ENCODE measurements around the gene CARMIL3. TPM values are rescaled to one million over a fixed set of nuclear protein-coding genes. Genes with fewer than 3 reads are reported as not detected.

Gene CARMIL3
- total RNA-seq, 2 experiments from 2014 or later: 0.63 to 0.83 TPM

DNA sequence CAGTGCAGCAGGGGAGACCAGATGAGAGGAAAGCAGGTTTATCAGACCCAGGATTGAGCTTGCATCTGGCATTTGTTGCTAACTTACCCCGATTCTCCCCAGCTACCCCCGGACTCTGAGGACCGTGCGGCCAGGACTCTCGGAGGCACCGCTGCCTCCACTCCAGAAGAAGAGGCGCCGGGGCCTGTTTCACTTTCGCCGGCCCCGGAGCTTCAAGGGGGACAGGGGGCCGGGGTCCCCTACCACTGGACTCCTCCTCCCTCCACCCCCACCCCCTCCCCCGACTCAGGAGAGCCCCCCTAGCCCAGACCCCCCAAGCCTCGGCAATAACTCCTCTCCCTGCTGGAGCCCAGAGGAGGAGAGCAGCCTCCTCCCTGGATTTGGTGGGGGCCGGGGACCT lies 13.0 kb downstream of the CARMIL3 start:
- ATAC-seq (no peak), DNase-seq (no peak)
- H3K27me3 Mint-ChIP-seq: no peaks in the 10 kb centered on the region
- no peak overlapping the region for H3K4me3 Mint-ChIP-seq
- TF ChIP-seq, protein P1, sequence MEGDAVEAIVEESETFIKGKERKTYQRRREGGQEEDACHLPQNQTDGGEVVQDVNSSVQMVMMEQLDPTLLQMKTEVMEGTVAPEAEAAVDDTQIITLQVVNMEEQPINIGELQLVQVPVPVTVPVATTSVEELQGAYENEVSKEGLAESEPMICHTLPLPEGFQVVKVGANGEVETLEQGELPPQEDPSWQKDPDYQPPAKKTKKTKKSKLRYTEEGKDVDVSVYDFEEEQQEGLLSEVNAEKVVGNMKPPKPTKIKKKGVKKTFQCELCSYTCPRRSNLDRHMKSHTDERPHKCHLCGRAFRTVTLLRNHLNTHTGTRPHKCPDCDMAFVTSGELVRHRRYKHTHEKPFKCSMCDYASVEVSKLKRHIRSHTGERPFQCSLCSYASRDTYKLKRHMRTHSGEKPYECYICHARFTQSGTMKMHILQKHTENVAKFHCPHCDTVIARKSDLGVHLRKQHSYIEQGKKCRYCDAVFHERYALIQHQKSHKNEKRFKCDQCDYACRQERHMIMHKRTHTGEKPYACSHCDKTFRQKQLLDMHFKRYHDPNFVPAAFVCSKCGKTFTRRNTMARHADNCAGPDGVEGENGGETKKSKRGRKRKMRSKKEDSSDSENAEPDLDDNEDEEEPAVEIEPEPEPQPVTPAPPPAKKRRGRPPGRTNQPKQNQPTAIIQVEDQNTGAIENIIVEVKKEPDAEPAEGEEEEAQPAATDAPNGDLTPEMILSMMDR (IDR thresholded peaks at IDR 0.05): no peak
- no peaks in the 10 kb centered on the region for H3K4me1 Mint-ChIP-seq (ENCODE audit: low read depth)
- H3K36me3 Mint-ChIP-seq (ENCODE audit: low read depth): no peaks in the 10 kb centered on the region
- POLR2A ChIA-PET: no interaction called here
- intact Hi-C loops (cut with micrococcal nuclease): no loop called here
- H3K9me3 Mint-ChIP-seq: no peaks in the 10 kb centered on the region
- CTCF ChIA-PET: interaction anchor here (0.9 to 3.1 kb wide), 3 partner anchors 11 to 243 kb away, joined by 3 to 17 read pairs (median 3); partner anchors contain the start of gene CIDEB
- H3K27ac Mint-ChIP-seq: no peak overlapping the region

DNA sequence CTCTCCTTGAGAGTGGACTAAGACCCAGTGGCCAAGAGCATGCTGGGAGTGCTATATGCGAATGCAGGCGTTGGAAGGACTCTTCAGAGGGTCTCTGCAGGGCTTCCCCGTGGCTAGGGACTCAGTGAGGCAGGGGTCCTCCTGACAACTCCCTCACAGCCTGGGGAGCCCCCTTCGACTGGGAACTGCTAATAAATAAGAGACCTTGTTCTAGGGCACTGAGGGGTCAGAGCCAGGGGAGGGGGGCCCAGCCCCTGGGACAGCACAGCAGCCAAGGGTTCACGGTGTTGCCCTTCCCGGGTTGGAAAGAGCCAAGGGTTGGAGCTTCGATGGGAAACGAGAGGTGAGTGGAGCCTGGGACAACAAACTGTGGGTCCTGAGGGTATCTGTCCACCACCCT lies 13.6 kb downstream of the CARMIL3 start:
- no peaks in the 10 kb centered on the region for H3K27me3 Mint-ChIP-seq
- TF ChIP-seq, protein P1 (IDR thresholded peaks at IDR 0.05): no peak
- no peaks in the 10 kb centered on the region for H3K4me1 Mint-ChIP-seq (ENCODE audit: low read depth)
- no peaks in the 10 kb centered on the region for H3K36me3 Mint-ChIP-seq (ENCODE audit: low read depth)
- no peak overlapping the region for H3K4me3 Mint-ChIP-seq
- ChIA-PET POLR2A (interaction anchor here (1.1 to 1.7 kb wide), 2 partner anchors 10 to 14 kb away, joined by 3 to 5 read pairs; no protein-coding TSS in a partner anchor), CTCF (interaction anchor here (1.0 to 3.1 kb wide), 2 partner anchors 11 to 25 kb away, joined by 3 to 17 read pairs; no protein-coding TSS in a partner anchor)
- ATAC-seq: no peak
- no peak overlapping the region for H3K27ac Mint-ChIP-seq
- H3K9me3 Mint-ChIP-seq: no peaks in the 10 kb centered on the region
- DNase-seq: no peak
- intact Hi-C loops (cut with micrococcal nuclease): no loop called here

DNA sequence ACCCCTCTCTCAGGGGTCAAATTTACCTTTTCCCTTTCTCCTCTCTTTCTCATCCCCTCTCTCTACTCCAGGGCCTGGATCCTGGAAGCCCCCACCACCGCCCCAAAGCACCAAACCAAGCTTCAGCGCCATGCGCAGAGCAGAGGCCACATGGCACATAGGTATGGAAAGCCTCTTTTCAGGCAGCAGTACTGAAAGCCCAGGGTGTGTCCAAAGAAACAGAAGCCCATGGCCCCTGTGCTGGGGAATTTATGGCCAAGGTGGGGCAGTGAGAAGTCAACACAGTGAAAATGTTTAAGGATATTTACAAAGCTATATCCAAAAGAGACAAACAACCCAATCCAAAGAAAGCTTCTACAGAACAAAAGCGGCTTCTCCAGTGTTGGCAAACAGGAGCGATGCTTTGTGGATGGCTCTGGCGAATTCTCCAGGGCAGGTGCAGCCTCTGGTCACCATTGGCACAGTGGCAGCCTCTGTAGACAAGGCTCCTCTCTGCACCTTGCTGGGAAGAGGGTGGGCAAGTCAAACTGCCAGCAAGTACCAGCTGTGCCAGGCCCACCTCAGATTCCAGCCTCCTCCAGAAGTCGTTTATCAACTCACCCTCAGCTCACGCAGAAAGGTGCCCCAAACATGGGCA lies 14.8 kb downstream of the CARMIL3 start:
- no peak overlapping the region for H3K4me3 Mint-ChIP-seq
- H3K27me3 Mint-ChIP-seq: no peaks in the 10 kb centered on the region
- H3K4me1 Mint-ChIP-seq (ENCODE audit: low read depth): peaks cover 7% of the 10 kb centered on the region
- no peaks in the 10 kb centered on the region for H3K9me3 Mint-ChIP-seq
- POLR2A ChIA-PET: interaction anchor here (1.1 to 1.7 kb wide), 2 partner anchors 9 to 13 kb away, joined by 3 to 5 read pairs; no protein-coding TSS in a partner anchor
- no peak overlapping the region for H3K27ac Mint-ChIP-seq
- intact Hi-C loops (cut with micrococcal nuclease): no loop called here
- no peaks in the 10 kb centered on the region for H3K36me3 Mint-ChIP-seq (ENCODE audit: low read depth)
- CTCF ChIA-PET: interaction anchor here (1.1 to 3.1 kb wide), 5 partner anchors 9 to 24 kb away, joined by 3 to 17 read pairs (median 5); no protein-coding TSS in a partner anchor
- TF ChIP-seq, protein P1 (IDR thresholded peaks at IDR 0.05): no peak
- ATAC-seq: no peak
- no peak for DNase-seq

DNA sequence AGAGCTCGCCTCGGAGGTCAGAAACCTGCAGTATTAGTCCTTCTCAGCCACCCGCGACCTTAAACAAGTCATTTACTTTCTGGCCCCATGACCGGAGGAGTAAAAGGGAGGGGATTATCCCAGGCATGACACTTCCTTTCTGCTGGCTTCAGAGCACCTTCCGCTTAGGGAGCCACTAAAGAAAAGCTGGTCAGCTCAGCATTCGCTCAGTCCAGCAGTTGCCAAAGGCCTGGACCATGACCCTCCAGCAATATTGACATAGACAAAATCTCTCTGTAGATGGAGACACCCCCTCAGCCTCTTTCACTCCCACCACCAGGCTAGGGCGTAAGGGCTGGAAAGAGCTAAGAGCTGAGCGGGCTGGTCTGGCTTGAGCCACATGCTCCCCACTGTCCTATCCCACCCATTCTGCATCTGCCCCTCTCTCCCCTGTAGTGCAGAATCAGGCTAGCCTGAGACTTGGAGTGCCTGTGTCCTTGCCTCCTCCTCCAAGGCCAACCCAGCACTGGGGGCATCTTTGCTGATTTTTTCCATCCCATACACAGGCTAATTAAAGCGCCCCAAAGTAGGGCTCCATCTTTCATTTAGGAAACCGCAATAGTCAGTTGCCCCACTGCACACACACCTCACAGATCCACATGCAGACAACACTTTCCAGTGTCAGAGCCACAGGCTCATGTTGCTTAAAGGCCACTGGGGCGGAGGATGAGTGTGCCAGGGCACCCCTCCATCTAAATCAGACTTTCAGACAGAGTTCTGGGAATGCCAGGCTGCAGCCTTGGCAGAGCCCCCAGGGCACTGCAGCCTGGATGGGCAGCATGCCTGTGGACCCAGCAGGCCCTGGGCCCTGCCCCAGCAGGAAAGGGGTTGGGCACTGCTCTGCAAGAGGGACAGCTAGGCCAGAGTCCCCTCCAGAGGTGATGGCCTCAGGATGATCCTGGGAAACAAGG lies 15.6 kb downstream of the CARMIL3 start:
- Mint-ChIP-seq H3K4me1 (ENCODE audit: low read depth) (peaks cover 7% of the 10 kb centered on the region), H3K4me3 (no peak overlapping the region), H3K27ac (no peak overlapping the region), H3K9me3 (no peaks in the 10 kb centered on the region), H3K36me3 (ENCODE audit: low read depth) (no peaks in the 10 kb centered on the region), H3K27me3 (no peaks in the 10 kb centered on the region)
- ChIA-PET CTCF (interaction anchor here (1.1 to 4.0 kb wide), 6 partner anchors 9 to 23 kb away, joined by 3 to 28 read pairs (median 10); no protein-coding TSS in a partner anchor), POLR2A (interaction anchor here (0.5 to 1.7 kb wide), 2 partner anchors 8 to 27 kb away, joined by 3 to 5 read pairs; no protein-coding TSS in a partner anchor)
- DNase-seq (no peak), ATAC-seq (no peak)
- intact Hi-C loops (cut with micrococcal nuclease): no loop called here
- TF ChIP-seq, protein P1 (IDR thresholded peaks at IDR 0.05): no peak
